HCT116 (cell line): ENCODE results near the gene HOMER2. TPM values are rescaled to one million over a fixed set of nuclear protein-coding genes. Genes with fewer than 3 reads are reported as not detected.

ENCODE experiments used
- ATAC-seq: fragments of 200-7000 bp; cut with Tn5 transposase; 2 replicates; pipeline ENCODE4 v1.9.1; 2020; ENCODE audit warnings: mild to moderate bottlenecking, moderate library complexity
- BruUV-seq: library from RNA; stranded (reverse); fragments of 400-500 nt; replicated peaks from 2 replicates; lab custom pipeline; 2021; lab: Mats Ljungman, UMichigan
- CTCF ChIA-PET: fragments of 300-600 bp; sonication (Branson Sonifier 250); formaldehyde crosslinking; loops from one replicate; lab custom pipeline; 2021; ENCODE audit warnings: antibody characterized with exemption; lab: Charles Lee
- POLR2A ChIA-PET: fragments of 300-600, 350-600 bp; sonication (Branson Sonifier 250); formaldehyde crosslinking; loops from one replicate; lab custom pipeline; 2021; ENCODE audit warnings: antibody characterized with exemption; lab: Charles Lee
- RAD21 ChIA-PET, 2 experiments: fragments of 300-600 bp; sonication (Branson Sonifier 250); formaldehyde crosslinking; loops; one replicate each; lab custom pipeline; 2023; ENCODE audit warnings: low total read pairs in 2 of 2; ENCODE audit not compliant: uncharacterized antibody in 2 of 2, unreplicated experiment in 2 of 2, low non-redundant PET in 1 of 2; lab: Charles Lee
- DNase-seq: peaks from one replicate; pipeline ENCODE4 v3.0.0-alpha.2; 2010; ENCODE audit warnings: low read depth, low spot score
- H2AFZ ChIP-seq: fragments of 200-600 bp; shearing (Covaris generic), sonication (generic); 2 replicates; pipeline ENCODE4 v1.6.1; 2017; ENCODE audit warnings: low read depth, mixed run types, mixed read lengths, antibody characterized with exemption, low read length; ENCODE audit not compliant: poor library complexity, severe bottlenecking
- H3K27ac ChIP-seq: 2 replicates; pipeline ENCODE4 v1.5.1; 2012; ENCODE audit warnings: low read depth, low read length
- H3K27me3 ChIP-seq: fragments of 200-600 bp; sonication (generic); 2 replicates; pipeline ENCODE4 v1.6.1; 2016; ENCODE audit warnings: mixed run types, low read length, mixed read lengths; ENCODE audit not compliant: insufficient read depth
- H3K36me3 ChIP-seq, 2 experiments: fragments of 200-500 bp in 1 of 2; fragments of 200-600 bp in 1 of 2; sonication (Bioruptor generic) in 1 of 2; sonication (generic) in 1 of 2; 2 replicates each; pipeline versions ENCODE4 v1.5.1 to v1.6.1; 2014 to 2016; ENCODE audit warnings: low read length in 2 of 2, inconsistent platforms in 1 of 2, mixed read lengths in 1 of 2, mixed run types in 1 of 2; ENCODE audit not compliant: insufficient read depth in 2 of 2, control insufficient read depth in 1 of 2
- H3K4me1 ChIP-seq, 2 experiments: fragments of 200-600 bp in 1 of 2; sonication (generic) in 1 of 2; 2 replicates each; pipeline versions ENCODE4 v1.5.1 to v1.6.1; 2012 to 2017; ENCODE audit warnings: low read length in 2 of 2, inconsistent platforms in 1 of 2, mild to moderate bottlenecking in 1 of 2, mixed read lengths in 1 of 2, mixed run types in 1 of 2, moderate library complexity in 1 of 2; ENCODE audit not compliant: insufficient read depth in 2 of 2, control insufficient read depth in 1 of 2
- H3K4me2 ChIP-seq: fragments of 200-600 bp; sonication (generic); 2 replicates; pipeline ENCODE4 v1.6.1; 2017; ENCODE audit warnings: mixed run types, low read length, mixed read lengths
- H3K4me3 ChIP-seq, 2 experiments: fragments of 200-600 bp in 1 of 2; sonication (generic) in 1 of 2; replicated peaks in 1 of 2; 2 replicates each; pipeline ENCODE4 v1.5.1; 2011 to 2016; ENCODE audit warnings: low read length in 2 of 2, control low read depth in 1 of 2, low read depth in 1 of 2, mild to moderate bottlenecking in 1 of 2, mixed read lengths in 1 of 2, mixed run types in 1 of 2
- H3K79me2 ChIP-seq: fragments of 200-600 bp; sonication (generic); 2 replicates; pipeline ENCODE4 v1.6.1; 2017; ENCODE audit warnings: mild to moderate bottlenecking, mixed run types, low read length, moderate library complexity, mixed read lengths; ENCODE audit not compliant: insufficient read depth
- H3K9ac ChIP-seq: fragments of 200-600 bp; sonication (generic); 2 replicates; pipeline ENCODE4 v1.6.1; 2016; ENCODE audit warnings: low read length, mixed read lengths
- H3K9me2 ChIP-seq: fragments of 200-600 bp; sonication (generic), shearing (Covaris generic); 2 replicates; pipeline ENCODE4 v1.6.1; 2017; ENCODE audit warnings: mixed run types, mild to moderate bottlenecking, moderate library complexity; ENCODE audit not compliant: insufficient read depth
- H3K9me3 ChIP-seq, 2 experiments: fragments of 200-500 bp in 1 of 2; fragments of 200-600 bp in 1 of 2; sonication (Bioruptor generic) in 1 of 2; sonication (generic) in 1 of 2; 2 replicates each; pipeline ENCODE4 v1.6.1; 2014 to 2017; ENCODE audit warnings: low read length in 2 of 2, mixed read lengths in 2 of 2, inconsistent platforms in 1 of 2, low read depth in 1 of 2, mild to moderate bottlenecking in 1 of 2, mixed run types in 1 of 2, moderate library complexity in 1 of 2; ENCODE audit not compliant: control insufficient read depth in 1 of 2, insufficient read depth in 1 of 2
- H4K20me1 ChIP-seq: fragments of 200-600 bp; sonication (generic), shearing (Covaris generic); 2 replicates; pipeline ENCODE4 v1.6.1; 2017; ENCODE audit warnings: mixed run types, mild to moderate bottlenecking, moderate library complexity; ENCODE audit not compliant: insufficient read depth
- EZH2phosphoT487 ChIP-seq: fragments of 200-600 bp; IDR thresholded peaks from 2 replicates; pipeline ENCODE4 v1.6.1; 2018; ENCODE audit warnings: antibody characterized with exemption, borderline replicate concordance
- FOSL1 ChIP-seq: IDR thresholded peaks from 2 replicates; pipeline ENCODE4 v1.6.1; 2012; ENCODE audit warnings: low read depth
- JUND ChIP-seq: IDR thresholded peaks from 2 replicates; pipeline ENCODE4 v1.6.1; 2012
- MAX ChIP-seq: IDR thresholded peaks from 2 replicates; pipeline ENCODE4 v1.6.1; 2012
- RAD21 ChIP-seq: IDR thresholded peaks from 2 replicates; pipeline ENCODE4 v1.6.1; 2012; ENCODE audit warnings: low read depth, mild to moderate bottlenecking
- SIN3A ChIP-seq: IDR thresholded peaks from 2 replicates; pipeline ENCODE4 v1.6.1; 2012; ENCODE audit warnings: low read depth
- ZBTB33 ChIP-seq: IDR thresholded peaks from 2 replicates; pipeline ENCODE4 v1.6.1; 2011; ENCODE audit warnings: mild to moderate bottlenecking, low read length, moderate library complexity; ENCODE audit not compliant: insufficient replicate concordance; ENCODE audit errors: extremely low read depth
- ZNF274 ChIP-seq: fragments of 200-500 bp; sonication (Bioruptor generic); IDR thresholded peaks from 2 replicates; pipeline ENCODE4 v1.6.1; 2014; ENCODE audit warnings: mild to moderate bottlenecking, low read depth, low read length, inconsistent platforms
- intact Hi-C: fragments of 100-400 bp; cut with micrococcal nuclease; formaldehyde crosslinking; loops from 2 replicates; pipeline ENCODE4 v1.10.0; 2022
- total RNA-seq: library from RNA; stranded (reverse); gene quantifications from one replicate; pipeline ENCODE4 v1.2.1, GENCODE V29; 2021; ENCODE audit not compliant: unreplicated experiment

The HOMER2 gene
- total RNA-seq, 1 experiment from 2014 or later: 3.9 TPM

GRCh38 chr15:82944056-82944455, 8.5 kb downstream of the HOMER2 start:
- Histone ChIP-seq H3K9me2 (no peaks in the 10 kb centered on the region), H3K27ac (no peak overlapping the region), H2AFZ (no peak overlapping the region), H3K79me2 (no peaks in the 10 kb centered on the region), H3K4me2 (no peak overlapping the region), H3K9ac (no peak overlapping the region), H3K36me3 (no peaks in the 10 kb centered on the region), H3K4me3 (no peak overlapping the region), H3K4me1 (peaks cover 4 to 17% of the 10 kb centered on the region in 2 experiments; a peak in 3 of 4 replicates), H3K27me3 (no peaks in the 10 kb centered on the region), H4K20me1 (no peaks in the 10 kb centered on the region), H3K9me3 (no peaks in the 10 kb centered on the region)
- RAD21 ChIA-PET: no interaction called here
- ATAC-seq (no peak), DNase-seq (no peak)
- no TSS peak for BruUV-seq
- POLR2A ChIA-PET: interaction anchor here (1.2 kb wide), 1 partner anchor 42 kb away, joined by 3 read pairs; the partner anchor contains the start of gene RAMAC
- intact Hi-C loops: no loop called here
- CTCF ChIA-PET: interaction anchor here (2.2 kb wide), 1 partner anchor 95 kb away, joined by 5 read pairs; no protein-coding TSS in a partner anchor
- TF ChIP-seq JUND (no peak), ZBTB33 (no peak), ZNF274 (no peak), EZH2phosphoT487 (no peak)

- Histone ChIP-seq H3K36me3 (no peaks in the 10 kb centered on the region), H3K4me1 (peaks cover 4 to 17% of the 10 kb centered on the region in 2 experiments; a peak in 3 of 4 replicates), H3K27me3 (no peaks in the 10 kb centered on the region), H3K9me3 (no peaks in the 10 kb centered on the region), H3K9me2 (no peaks in the 10 kb centered on the region), H4K20me1 (no peaks in the 10 kb centered on the region), H3K27ac (no peak overlapping the region), H3K4me2 (peak overlapping the region; percentile 54), H3K9ac (no peak overlapping the region), H3K4me3 (no peak overlapping the region), H2AFZ (no peak overlapping the region), H3K79me2 (no peaks in the 10 kb centered on the region)
- RAD21 ChIA-PET: no interaction called here
- CTCF ChIA-PET: interaction anchor here (2.2 kb wide), 1 partner anchor 94 kb away, joined by 5 read pairs; no protein-coding TSS in a partner anchor
- ATAC-seq: peak; percentile 60; the same call in 1 of the 2 replicates
- POLR2A ChIA-PET: interaction anchor here (1.2 to 1.8 kb wide), 2 partner anchors 14 to 43 kb away, joined by 3 to 5 read pairs; partner anchors contain the start of gene RAMAC
- intact Hi-C loops: no loop called here
- TF ChIP-seq MAX (no peak), RAD21 (peak; percentile 19; the same call in 1 of the 2 replicates), ZNF274 (no peak), SIN3A (no peak), FOSL1 (no peak)
- BruUV-seq: no TSS peak
- no peak for DNase-seq
Measured at GRCh38 chr15:82943176-82943575, 9.3 kb downstream of the HOMER2 start.
